ES-I3 (cell line): ENCODE results near the gene ARFGEF3.

Experiments used
- H3K36me3 ChIP-seq: 2 replicates; pipeline ENCODE4 v1.6.1; 2013; ENCODE audit warnings: mild to moderate bottlenecking, low read length, control low read depth, moderate library complexity; ENCODE audit not compliant: insufficient read depth
- H3K4me1 ChIP-seq: 2 replicates; pipeline ENCODE4 v1.6.1; 2013; ENCODE audit warnings: mild to moderate bottlenecking, control low read depth, low read length; ENCODE audit not compliant: insufficient read depth
- H3K9ac ChIP-seq: 2 replicates; pipeline ENCODE4 v1.6.1; 2013; ENCODE audit warnings: low read depth, mild to moderate bottlenecking, low read length, moderate library complexity
- H3K9me3 ChIP-seq: 2 replicates; pipeline ENCODE4 v1.6.1; 2013; ENCODE audit warnings: mild to moderate bottlenecking, low read length, moderate library complexity; ENCODE audit not compliant: control insufficient read depth, insufficient read depth

ARFGEF3 gene

DNA sequence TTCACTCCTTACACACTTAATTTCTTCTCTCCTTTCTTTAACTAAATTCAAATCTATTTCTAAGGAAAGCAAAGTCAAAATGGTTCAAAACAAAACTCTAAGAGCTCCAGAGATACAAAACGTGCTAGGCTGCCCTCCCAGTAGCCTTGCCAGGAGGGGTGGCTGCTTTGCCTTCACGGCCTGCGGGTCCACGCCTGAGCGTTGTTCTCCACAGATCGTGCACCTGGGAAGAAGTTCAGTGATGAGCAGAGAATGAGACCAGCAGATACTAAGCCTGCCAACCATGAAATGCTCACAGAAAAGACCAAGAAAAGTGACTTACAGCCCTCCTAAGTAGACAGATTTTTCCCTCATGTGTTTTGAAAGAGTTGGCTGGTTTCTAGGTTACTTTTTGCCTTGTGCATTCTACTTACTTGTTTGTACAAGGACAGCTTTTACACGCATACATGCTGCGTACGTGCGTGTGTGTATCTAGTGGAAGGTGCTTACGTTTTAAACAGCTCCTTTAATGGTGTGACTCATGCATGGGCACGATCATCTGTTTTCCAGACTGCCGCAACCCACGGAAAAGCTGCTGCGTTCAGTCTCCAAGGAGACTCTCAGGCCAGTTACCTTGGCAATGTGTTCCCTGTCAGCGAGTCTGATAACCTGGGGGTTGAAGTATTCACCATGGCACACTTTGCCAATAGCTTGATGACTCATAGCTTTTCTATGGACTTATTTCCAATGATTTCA lies 88.9 kb downstream of the ARFGEF3 start:
- H3K9me3 ChIP-seq: no peaks in the 10 kb centered on the region
- H3K4me1 ChIP-seq: no peaks in the 10 kb centered on the region
- no peaks in the 10 kb centered on the region for H3K36me3 ChIP-seq
- H3K9ac ChIP-seq: no peak overlapping the region

- no peak overlapping the region for H3K9ac ChIP-seq
- H3K9me3 ChIP-seq: no peaks in the 10 kb centered on the region
- H3K4me1 ChIP-seq: no peaks in the 10 kb centered on the region
These were observed 92.0 kb downstream of the ARFGEF3 start for GRCh38 chr6:138253731-138254130.

GRCh38 chr6:138255443-138255842 lies 93.7 kb downstream of the ARFGEF3 start:
- no peaks in the 10 kb centered on the region for H3K36me3 ChIP-seq
- H3K9ac ChIP-seq: no peak overlapping the region
- no peaks in the 10 kb centered on the region for H3K4me1 ChIP-seq
- no peaks in the 10 kb centered on the region for H3K9me3 ChIP-seq

More at GRCh38 chr6:138253731-138254130, 92.0 kb downstream of the ARFGEF3 start:
- H3K36me3 ChIP-seq: no peaks in the 10 kb centered on the region

- Histone ChIP-seq H3K9me3 (no peaks in the 10 kb centered on the region), H3K36me3 (no peaks in the 10 kb centered on the region), H3K9ac (no peak overlapping the region), H3K4me1 (no peaks in the 10 kb centered on the region)
These were observed 95.9 kb downstream of the ARFGEF3 start for GRCh38 chr6:138257638-138258040.

GRCh38 chr6:138258197-138258596 lies 96.5 kb downstream of the ARFGEF3 start:
- H3K36me3 ChIP-seq: no peaks in the 10 kb centered on the region
- H3K9me3 ChIP-seq: no peaks in the 10 kb centered on the region
- H3K9ac ChIP-seq: no peak overlapping the region
- H3K4me1 ChIP-seq: no peaks in the 10 kb centered on the region

- H3K36me3 ChIP-seq: no peaks in the 10 kb centered on the region
- H3K9ac ChIP-seq: no peak overlapping the region
- no peaks in the 10 kb centered on the region for H3K4me1 ChIP-seq
- H3K9me3 ChIP-seq: no peaks in the 10 kb centered on the region
These were observed 97.3 kb downstream of the ARFGEF3 start for GRCh38 chr6:138258991-138259390.

GRCh38 chr6:138261116-138261780 lies 99.5 kb downstream of the ARFGEF3 start:
- Histone ChIP-seq H3K9ac (no peak overlapping the region), H3K9me3 (no peaks in the 10 kb centered on the region), H3K4me1 (no peaks in the 10 kb centered on the region), H3K36me3 (peaks cover 5% of the 10 kb centered on the region; the same call in 1 of the 2 replicates)

DNA sequence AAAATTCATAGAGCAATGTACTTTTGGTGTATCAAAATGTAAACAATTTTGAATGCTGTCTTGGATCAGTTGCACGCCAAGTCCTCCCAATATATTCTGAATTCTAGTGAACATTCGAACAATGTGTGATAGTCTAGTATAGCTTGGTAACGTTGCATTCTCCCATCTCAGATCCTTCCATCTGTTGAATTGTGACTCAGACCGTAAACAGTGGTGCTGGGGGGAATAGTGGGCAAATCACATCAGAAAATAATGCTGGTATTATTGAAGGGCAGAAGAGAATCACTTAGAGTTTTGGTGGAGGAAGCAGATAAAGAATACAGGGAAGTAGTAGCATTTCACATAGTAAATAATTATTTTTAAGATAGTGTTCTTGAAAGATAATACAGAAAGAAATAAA lies 102.2 kb downstream of the ARFGEF3 start:
- H3K9me3 ChIP-seq: no peaks in the 10 kb centered on the region
- H3K9ac ChIP-seq: no peak overlapping the region
- peaks cover 5% of the 10 kb centered on the region; the same call in 1 of the 2 replicates for H3K36me3 ChIP-seq
- H3K4me1 ChIP-seq: no peaks in the 10 kb centered on the region

- H3K4me1 ChIP-seq: no peaks in the 10 kb centered on the region
- H3K9me3 ChIP-seq: no peaks in the 10 kb centered on the region
- no peak overlapping the region for H3K9ac ChIP-seq
- H3K36me3 ChIP-seq: peaks cover 5% of the 10 kb centered on the region; the same call in 1 of the 2 replicates
These were observed 102.7 kb downstream of the ARFGEF3 start for GRCh38 chr6:138264372-138264880.

- H3K9ac ChIP-seq: no peak overlapping the region
These were observed 104.4 kb downstream of the ARFGEF3 start for GRCh38 chr6:138266095-138266494.

GRCh38 chr6:138267971-138268895 lies 106.5 kb downstream of the ARFGEF3 start:
- H3K36me3 ChIP-seq: peaks cover 5% of the 10 kb centered on the region; the same call in 1 of the 2 replicates

More at GRCh38 chr6:138266095-138266494, 104.4 kb downstream of the ARFGEF3 start:
- Histone ChIP-seq H3K9me3 (no peaks in the 10 kb centered on the region), H3K4me1 (no peaks in the 10 kb centered on the region), H3K36me3 (peaks cover 5% of the 10 kb centered on the region; the same call in 1 of the 2 replicates)

DNA sequence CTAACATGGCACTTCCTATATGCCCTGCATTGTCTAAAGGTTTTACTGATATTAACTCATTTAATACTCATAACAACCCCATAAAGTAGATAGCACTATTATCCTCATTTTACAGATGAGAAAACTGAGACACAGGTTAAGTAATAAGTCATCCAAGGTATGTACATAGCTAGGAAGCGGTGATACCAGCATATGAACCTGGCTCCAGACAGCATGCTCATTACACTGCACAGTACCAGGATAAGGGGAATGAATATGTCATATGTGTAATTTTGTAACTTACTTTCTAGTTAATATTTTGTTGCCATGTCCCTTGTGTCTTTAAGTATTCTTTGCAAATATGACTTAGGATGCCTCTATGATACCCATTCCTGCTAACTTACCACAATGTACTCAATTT lies 109.7 kb downstream of the ARFGEF3 start:
- Histone ChIP-seq H3K4me1 (no peaks in the 10 kb centered on the region), H3K9me3 (no peaks in the 10 kb centered on the region), H3K36me3 (no peaks in the 10 kb centered on the region), H3K9ac (no peak overlapping the region)

More at GRCh38 chr6:138267971-138268895, 106.5 kb downstream of the ARFGEF3 start:
- H3K9ac ChIP-seq: no peak overlapping the region
- no peaks in the 10 kb centered on the region for H3K4me1 ChIP-seq
- no peaks in the 10 kb centered on the region for H3K9me3 ChIP-seq

DNA sequence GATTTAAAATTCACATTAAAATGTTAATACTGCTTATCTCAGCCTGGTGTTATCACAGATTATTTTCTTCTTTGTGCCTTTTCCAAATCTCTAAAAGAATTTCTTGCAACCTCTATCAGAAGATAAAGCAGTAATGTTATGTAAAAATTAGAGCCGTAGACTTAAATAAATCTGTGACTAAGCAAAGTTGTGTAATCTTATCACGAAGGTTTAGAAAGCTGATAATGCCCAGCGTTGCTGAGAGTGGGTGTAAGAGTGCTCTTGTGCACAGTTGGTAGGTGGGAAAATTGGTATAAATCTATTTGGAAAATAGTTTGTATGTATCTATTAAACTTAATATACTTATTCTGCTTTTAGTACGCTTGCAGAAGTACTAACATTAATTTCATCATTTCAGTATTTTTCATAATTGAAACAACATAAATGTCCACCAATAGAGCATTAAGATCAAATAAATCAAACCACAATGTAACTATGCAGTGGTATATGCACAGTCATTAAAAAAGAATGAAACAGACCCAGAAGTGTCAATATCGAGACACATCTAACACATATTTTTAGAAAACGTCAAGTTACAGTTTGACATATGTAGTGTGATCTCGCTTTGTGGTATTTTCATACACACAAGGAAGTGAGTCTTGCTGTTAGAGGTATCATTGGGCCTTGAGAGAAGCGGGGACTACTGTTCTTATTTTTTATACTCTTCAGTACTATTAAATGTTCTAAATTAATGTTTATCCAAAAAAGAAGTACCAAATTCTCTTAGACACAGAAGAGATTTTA lies 111.0 kb downstream of the ARFGEF3 start:
- no peaks in the 10 kb centered on the region for H3K4me1 ChIP-seq
- H3K9ac ChIP-seq: no peak overlapping the region
- H3K36me3 ChIP-seq: no peaks in the 10 kb centered on the region

More for the DNA sequence above, 111.0 kb downstream of the ARFGEF3 start:
- no peaks in the 10 kb centered on the region for H3K9me3 ChIP-seq
